ENCODE measurements around the gene UBL4B.

- TF ChIP-seq TAF1 (IDR thresholded peaks at IDR 0.05; ENCODE audit: borderline replicate concordance, low read depth, low read length) (no peak), POLR2A (IDR thresholded peaks at IDR 0.05; ENCODE audit: low read depth, low read length) (no peak), POLR2AphosphoS5 (IDR thresholded peaks at IDR 0.05; ENCODE audit: low read depth, low read length) (no peak)
These were observed 40.0 kb downstream of the UBL4B start for GRCh38 chr1:110152133-110152785.
